Measurements from ENCODE around the gene MYDGF. TPM values are rescaled to one million over a fixed set of nuclear protein-coding genes. Genes with fewer than 3 reads are reported as not detected.

The MYDGF gene
- total and polyA plus RNA-seq, 9 of the 15 experiments (the other 6 are each of a cell fraction or from before 2014, with no cell fraction given), result 4.2 to 141 (median 82.1) TPM

DNA sequence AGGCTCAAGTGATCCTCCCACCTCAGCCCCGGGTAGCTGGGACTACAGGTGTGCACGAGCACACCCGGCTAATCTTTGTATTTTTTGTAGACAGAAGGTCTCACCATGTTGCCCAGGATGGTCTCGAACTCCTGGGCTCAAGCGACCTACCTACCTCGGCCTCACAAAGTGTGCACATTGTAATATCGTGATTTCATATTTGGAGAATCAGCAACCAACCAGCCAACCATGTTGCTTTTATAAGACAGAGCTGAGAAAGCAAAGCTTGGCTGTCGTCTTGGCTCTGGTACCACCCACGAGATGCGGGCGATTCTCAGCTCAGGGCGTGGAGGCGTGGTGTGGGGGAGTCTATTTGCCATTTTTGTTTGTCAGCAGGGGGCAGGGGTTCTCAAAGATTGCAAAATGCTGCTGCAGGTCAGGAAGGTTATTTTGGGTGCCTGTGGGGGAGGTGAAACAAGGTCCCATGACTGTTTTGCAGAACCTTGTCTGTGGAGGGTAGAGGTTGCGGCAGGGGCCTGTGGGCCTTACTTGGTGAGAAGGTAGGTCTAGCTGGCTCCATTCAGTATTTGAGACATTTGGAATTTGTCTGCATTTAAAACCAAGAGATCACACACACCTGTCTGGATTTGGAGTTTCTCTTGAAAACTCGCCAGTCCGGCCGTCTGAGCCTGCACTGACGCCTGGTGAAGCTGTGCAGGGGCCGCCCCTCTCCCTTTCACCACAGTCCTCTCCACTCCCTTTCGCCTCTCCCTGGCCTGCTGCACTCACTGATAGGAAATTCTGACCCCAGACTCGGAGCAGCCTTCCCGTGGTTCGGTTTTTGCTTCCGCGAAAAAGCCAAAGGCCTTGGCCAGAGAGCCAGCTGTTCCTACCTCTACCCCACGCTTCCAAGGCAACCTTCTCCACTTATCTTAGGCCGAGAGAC is 15.4 kb downstream of the MYDGF start (continued):
- TF ChIP-seq SMAD4 (CRISPR knock-in tag; conservative IDR thresholded peaks at IDR 0.05), result no peak; the same call in 1 of the 2 replicates
- no peak for TF ChIP-seq MTA2 (IDR thresholded peaks at IDR 0.05; ENCODE audit: low read depth)
- no peak for TF ChIP-seq HES1 (IDR thresholded peaks at IDR 0.05; ENCODE audit: low read depth)
- TF ChIP-seq, protein P1, sequence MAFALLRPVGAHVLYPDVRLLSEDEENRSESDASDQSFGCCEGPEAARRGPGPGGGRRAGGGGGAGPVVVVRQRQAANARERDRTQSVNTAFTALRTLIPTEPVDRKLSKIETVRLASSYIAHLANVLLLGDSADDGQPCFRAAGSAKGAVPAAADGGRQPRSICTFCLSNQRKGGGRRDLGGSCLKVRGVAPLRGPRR (CRISPR knock-in tag; IDR thresholded peaks at IDR 0.05), result no peak
- no peak for TF ChIP-seq CEBPG (CRISPR knock-in tag; IDR thresholded peaks at IDR 0.05)
- peak; percentile 13 to 65; a peak in 2 of 4 replicates for TF ChIP-seq CEBPG (tag; conservative IDR thresholded peaks at IDR 0.05 in 1 of 2, IDR thresholded peaks at IDR 0.05 in 1 of 2)
- 0 out of 2 replicates have a peak, but pooled peaks have one; percentile 6 for TF ChIP-seq EP300 (IDR thresholded peaks at IDR 0.05; ENCODE audit: low read length)
- peak; percentile 70 for TF ChIP-seq RBM22 (IDR thresholded peaks at IDR 0.05; ENCODE audit: low read depth, low read length, poor library complexity, severe bottlenecking)
- no peak for TF ChIP-seq ELF4 (CRISPR knock-in tag; IDR thresholded peaks at IDR 0.05)
- no peak for TF ChIP-seq LARP7 (IDR thresholded peaks at IDR 0.05)
- no peak for TF ChIP-seq KDM4B (IDR thresholded peaks at IDR 0.05; ENCODE audit: borderline replicate concordance in 2 of 2, low read depth in 1 of 2)
- no peak for TF ChIP-seq PPARD (CRISPR knock-in tag; IDR thresholded peaks at IDR 0.05)
- TF ChIP-seq ZNF277 (CRISPR knock-in tag; IDR thresholded peaks at IDR 0.05; ENCODE audit: borderline replicate concordance), result no peak
- TF ChIP-seq CHCHD3 (CRISPR knock-in tag; IDR thresholded peaks at IDR 0.05), result no peak
- TF ChIP-seq ZNF3 (CRISPR knock-in tag; IDR thresholded peaks at IDR 0.05), result no peak
- TF ChIP-seq ZSCAN29 (IDR thresholded peaks at IDR 0.05), result no peak
- no peak for TF ChIP-seq POLR2H (tag; IDR thresholded peaks at IDR 0.05; ENCODE audit: low read depth)
- no peak for TF ChIP-seq HLTF (IDR thresholded peaks at IDR 0.05)
- TF ChIP-seq TCF7L2 (IDR thresholded peaks at IDR 0.05; ENCODE audit: low read depth, low read length), result no peak
- TF ChIP-seq BCL6 (CRISPR knock-in tag; IDR thresholded peaks at IDR 0.05), result no peak
- no peak for TF ChIP-seq MIER1 (IDR thresholded peaks at IDR 0.05; ENCODE audit: low read depth)
- TF ChIP-seq TAF15 (IDR thresholded peaks at IDR 0.05; ENCODE audit: low read depth, low read length), result no peak
- TF ChIP-seq, protein P2, sequence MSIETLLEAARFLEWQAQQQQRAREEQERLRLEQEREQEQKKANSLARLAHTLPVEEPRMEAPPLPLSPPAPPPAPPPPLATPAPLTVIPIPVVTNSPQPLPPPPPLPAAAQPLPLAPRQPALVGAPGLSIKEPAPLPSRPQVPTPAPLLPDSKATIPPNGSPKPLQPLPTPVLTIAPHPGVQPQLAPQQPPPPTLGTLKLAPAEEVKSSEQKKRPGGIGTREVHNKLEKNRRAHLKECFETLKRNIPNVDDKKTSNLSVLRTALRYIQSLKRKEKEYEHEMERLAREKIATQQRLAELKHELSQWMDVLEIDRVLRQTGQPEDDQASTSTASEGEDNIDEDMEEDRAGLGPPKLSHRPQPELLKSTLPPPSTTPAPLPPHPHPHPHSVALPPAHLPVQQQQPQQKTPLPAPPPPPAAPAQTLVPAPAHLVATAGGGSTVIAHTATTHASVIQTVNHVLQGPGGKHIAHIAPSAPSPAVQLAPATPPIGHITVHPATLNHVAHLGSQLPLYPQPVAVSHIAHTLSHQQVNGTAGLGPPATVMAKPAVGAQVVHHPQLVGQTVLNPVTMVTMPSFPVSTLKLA (conservative IDR thresholded peaks at IDR 0.05), result 0 out of 4 replicates have a peak, but pooled peaks of 1 of the 2 experiments have one; percentile 43
- TF ChIP-seq BRF2 (IDR thresholded peaks at IDR 0.05; ENCODE audit: borderline replicate concordance, insufficient read depth, insufficient read length), result no peak

Measured in K562 (cell line).